CD4-positive, CD25-positive, alpha-beta regulatory T cell (primary cell): ENCODE measurements around the gene SRF. TPM values are rescaled to one million over a fixed set of nuclear protein-coding genes. Genes with fewer than 3 reads are reported as not detected.

ENCODE experiments used
- ATAC-seq, 2 donors: fragments of 150-1000 bp; cut with Tn5 transposase; one replicate each; pipeline ENCODE4 v1.10.0; 2021; ENCODE audit warnings: low read depth in 2 of 2, moderate number of reproducible peaks in 2 of 2, moderate library complexity in 1 of 2
- DNase-seq, 3 donors: peaks; one replicate each; pipeline versions ENCODE4 v3.0.0 to v3.0.0-alpha.2; 2012 to 2022; ENCODE audit warnings: mixed read lengths in 1 of 3
- H3K27ac ChIP-seq: one replicate; pipeline ENCODE4 v1.7.0; 2013; ENCODE audit warnings: mild to moderate bottlenecking, low read length; ENCODE audit not compliant: insufficient read depth, poor library complexity, severe bottlenecking
- H3K27me3 ChIP-seq: one replicate; pipeline ENCODE4 v1.7.0; 2013; ENCODE audit warnings: low read length; ENCODE audit not compliant: control insufficient read depth, insufficient read depth
- H3K36me3 ChIP-seq: one replicate; pipeline ENCODE4 v1.7.0; 2013; ENCODE audit warnings: mild to moderate bottlenecking, low read length, moderate library complexity; ENCODE audit not compliant: control insufficient read depth, insufficient read depth
- H3K4me1 ChIP-seq: 2 replicates; pipeline ENCODE4 v1.7.0; 2013; ENCODE audit warnings: mild to moderate bottlenecking, low read length; ENCODE audit not compliant: insufficient read depth, control insufficient read depth, poor library complexity, severe bottlenecking
- H3K4me3 ChIP-seq: one replicate; pipeline ENCODE4 v1.7.0; 2013; ENCODE audit warnings: low read depth, mild to moderate bottlenecking, low read length, moderate library complexity
- H3K9me3 ChIP-seq, 2 experiments: 1 replicate in 1 of 2; 2 replicates in 1 of 2; pipeline ENCODE4 v1.7.0; 2013; ENCODE audit warnings: low read length in 2 of 2, mild to moderate bottlenecking in 1 of 2, moderate library complexity in 1 of 2; ENCODE audit not compliant: control insufficient read depth in 2 of 2
- H3K27ac Mint-ChIP-seq, 3 donors: one replicate each; pipeline ENCODE4 v1.8.0; 2020 to 2022; ENCODE audit warnings: mild to moderate bottlenecking in 3 of 3, mixed read lengths in 3 of 3, moderate library complexity in 2 of 3
- H3K27me3 Mint-ChIP-seq: one replicate; pipeline ENCODE4 v1.8.0; 2022; ENCODE audit warnings: mild to moderate bottlenecking, mixed read lengths
- H3K36me3 Mint-ChIP-seq: one replicate; pipeline ENCODE4 v1.8.0; 2020; ENCODE audit warnings: mixed read lengths
- H3K4me1 Mint-ChIP-seq, 4 donors: one replicate each; pipeline ENCODE4 v1.8.0; 2020 to 2022; ENCODE audit warnings: mixed read lengths in 4 of 4, mild to moderate bottlenecking in 1 of 4
- H3K4me3 Mint-ChIP-seq, 4 donors: one replicate each; pipeline ENCODE4 v1.8.0; 2020 to 2022; ENCODE audit warnings: mild to moderate bottlenecking in 4 of 4, mixed read lengths in 4 of 4, moderate library complexity in 3 of 4
- H3K9me3 Mint-ChIP-seq, 7 donors: one replicate each; pipeline ENCODE4 v1.8.0; 2020 to 2022; ENCODE audit warnings: mixed read lengths in 7 of 7, mild to moderate bottlenecking in 3 of 7, moderate library complexity in 2 of 7
- polyA plus RNA-seq, 4 donors: library from polyadenylated mRNA; unstranded; fragments of 300-500 nt; fragmentation: Illumina TruSeq; gene quantifications; one replicate each; pipeline ENCODE4 v1.2.3, GENCODE V29; 2021
- total RNA-seq: library from RNA; stranded (reverse); gene quantifications from one replicate; pipeline ENCODE4 v1.2.3, GENCODE V29; 2022

The SRF gene
- total and polyA plus RNA-seq, 5 donors from 2014 or later, result 3.3 to 24.0 (median 5.0) TPM

GRCh38 chr6:43174263-43175112 lies 3.4 kb downstream of the SRF start:
- peaks cover 9 to 53% (median 35%) of the 10 kb centered on the region in 4 donors for H3K4me1 Mint-ChIP-seq
- peak overlapping the region; percentile 91 for H3K27ac ChIP-seq
- peaks cover 0 to 1% (median 0%) of the 10 kb centered on the region in 7 donors for H3K9me3 Mint-ChIP-seq

GRCh38 chr6:43175676-43176422 lies 4.8 kb downstream of the SRF start:
- Histone ChIP-seq H3K27ac (peak overlapping the region; percentile 91), H3K36me3 (peaks cover 34% of the 10 kb centered on the region), H3K9me3 (no peaks in the 10 kb centered on the region), H3K4me3 (no peak overlapping the region), H3K27me3 (no peaks in the 10 kb centered on the region), H3K4me1 (peaks cover 44% of the 10 kb centered on the region)
- peaks cover 7 to 43% (median 31%) of the 10 kb centered on the region in 4 donors for H3K4me1 Mint-ChIP-seq
- peak overlapping the region in 2 of 3 donors; percentile 94 to 96 for H3K27ac Mint-ChIP-seq
- peaks cover 12% of the 10 kb centered on the region for H3K36me3 Mint-ChIP-seq
- DNase-seq, result no peak
- H3K27me3 Mint-ChIP-seq, result peaks cover 3% of the 10 kb centered on the region
- peak overlapping the region in 2 of 4 donors; percentile 43 to 96 for H3K4me3 Mint-ChIP-seq
- no peak for ATAC-seq
- peaks cover 0 to 1% (median 0%) of the 10 kb centered on the region in 7 donors for H3K9me3 Mint-ChIP-seq

More at GRCh38 chr6:43174263-43175112, 3.4 kb downstream of the SRF start:
- Histone ChIP-seq H3K4me3 (peak overlapping the region; percentile 88), H3K27me3 (no peaks in the 10 kb centered on the region), H3K4me1 (peaks cover 52% of the 10 kb centered on the region), H3K9me3 (no peaks in the 10 kb centered on the region), H3K36me3 (peaks cover 34% of the 10 kb centered on the region)
- peak; percentile 88 to 99 (median 95) for DNase-seq
- peak overlapping the region; percentile 91 to 97 (median 96) for H3K27ac Mint-ChIP-seq
- H3K4me3 Mint-ChIP-seq, result peak overlapping the region; percentile 96 to 98 (median 97)
- H3K36me3 Mint-ChIP-seq, result peaks cover 14% of the 10 kb centered on the region
- ATAC-seq, result peak; percentile 73 to 76
- H3K27me3 Mint-ChIP-seq, result peaks cover 5% of the 10 kb centered on the region

GRCh38 chr6:43176423-43176786 lies 5.3 kb downstream of the SRF start:
- Histone ChIP-seq H3K27ac (no peak overlapping the region), H3K27me3 (no peaks in the 10 kb centered on the region), H3K36me3 (peaks cover 34% of the 10 kb centered on the region), H3K4me1 (peaks cover 44% of the 10 kb centered on the region), H3K9me3 (no peaks in the 10 kb centered on the region), H3K4me3 (no peak overlapping the region)
- DNase-seq (no peak), ATAC-seq (no peak)
- H3K9me3 Mint-ChIP-seq, result peaks cover 0 to 1% (median 0%) of the 10 kb centered on the region in 7 donors
- H3K27ac Mint-ChIP-seq, result peak overlapping the region in 1 of 3 donors; percentile 94
- H3K4me1 Mint-ChIP-seq, result peaks cover 5 to 46% (median 32%) of the 10 kb centered on the region in 4 donors
- H3K4me3 Mint-ChIP-seq, result peak overlapping the region in 1 of 4 donors; percentile 96
- H3K27me3 Mint-ChIP-seq, result no peaks in the 10 kb centered on the region
- peaks cover 10% of the 10 kb centered on the region for H3K36me3 Mint-ChIP-seq

DNA sequence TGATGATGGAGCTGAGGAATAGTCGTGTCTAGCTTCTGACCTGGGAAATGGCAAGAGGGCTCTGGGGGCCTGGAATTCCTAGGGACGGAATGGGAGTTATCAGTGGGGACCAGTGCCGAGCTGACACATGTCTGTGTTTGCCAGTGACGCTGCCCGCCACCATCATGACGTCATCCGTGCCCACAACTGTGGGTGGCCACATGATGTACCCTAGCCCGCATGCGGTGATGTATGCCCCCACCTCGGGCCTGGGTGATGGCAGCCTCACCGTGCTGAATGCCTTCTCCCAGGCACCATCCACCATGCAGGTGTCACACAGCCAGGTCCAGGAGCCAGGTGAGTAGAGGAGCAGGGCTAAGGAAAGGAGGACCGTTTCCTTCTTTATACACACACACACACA lies 7.1 kb downstream of the SRF start:
- Mint-ChIP-seq H3K27me3 (no peaks in the 10 kb centered on the region), H3K36me3 (peaks cover 10% of the 10 kb centered on the region), H3K4me3 (peak overlapping the region in 1 of 4 donors; percentile 52), H3K9me3 (peaks cover 0 to 1% (median 0%) of the 10 kb centered on the region in 7 donors), H3K4me1 (peaks cover 5 to 51% (median 33%) of the 10 kb centered on the region in 4 donors), H3K27ac (no peak overlapping the region)
- Histone ChIP-seq H3K4me3 (no peak overlapping the region), H3K27ac (no peak overlapping the region), H3K36me3 (peaks cover 34% of the 10 kb centered on the region), H3K27me3 (no peaks in the 10 kb centered on the region), H3K9me3 (no peaks in the 10 kb centered on the region), H3K4me1 (peaks cover 50% of the 10 kb centered on the region)
- no peak for DNase-seq
- no peak for ATAC-seq

GRCh38 chr6:43178951-43179830 lies 8.1 kb downstream of the SRF start:
- H3K36me3 Mint-ChIP-seq, result peaks cover 10% of the 10 kb centered on the region
- Histone ChIP-seq H3K9me3 (no peaks in the 10 kb centered on the region), H3K27me3 (no peaks in the 10 kb centered on the region), H3K4me1 (peaks cover 50% of the 10 kb centered on the region), H3K36me3 (peaks cover 34% of the 10 kb centered on the region), H3K27ac (no peak overlapping the region), H3K4me3 (no peak overlapping the region)
- H3K4me1 Mint-ChIP-seq, result peaks cover 5 to 52% (median 32%) of the 10 kb centered on the region in 4 donors
- peak overlapping the region in 1 of 4 donors; percentile 52 for H3K4me3 Mint-ChIP-seq
- peaks cover 0 to 1% (median 0%) of the 10 kb centered on the region in 7 donors for H3K9me3 Mint-ChIP-seq
- H3K27ac Mint-ChIP-seq, result no peak overlapping the region
- DNase-seq (no peak), ATAC-seq (no peak)
- no peaks in the 10 kb centered on the region for H3K27me3 Mint-ChIP-seq

GRCh38 chr6:43180058-43180457 lies 9.0 kb downstream of the SRF start:
- no peak overlapping the region for H3K27ac Mint-ChIP-seq
- peaks cover 10% of the 10 kb centered on the region for H3K36me3 Mint-ChIP-seq
- Histone ChIP-seq H3K4me1 (peaks cover 50% of the 10 kb centered on the region), H3K36me3 (peaks cover 37% of the 10 kb centered on the region), H3K27ac (peak overlapping the region; percentile 73), H3K9me3 (no peaks in the 10 kb centered on the region), H3K4me3 (no peak overlapping the region), H3K27me3 (no peaks in the 10 kb centered on the region)
- peak overlapping the region in 1 of 4 donors; percentile 38 for H3K4me3 Mint-ChIP-seq
- H3K27me3 Mint-ChIP-seq, result no peaks in the 10 kb centered on the region
- ATAC-seq (no peak), DNase-seq (no peak)
- peaks cover 0 to 3% (median 0%) of the 10 kb centered on the region in 7 donors for H3K9me3 Mint-ChIP-seq
- H3K4me1 Mint-ChIP-seq, result peaks cover 7 to 53% (median 30%) of the 10 kb centered on the region in 4 donors

DNA sequence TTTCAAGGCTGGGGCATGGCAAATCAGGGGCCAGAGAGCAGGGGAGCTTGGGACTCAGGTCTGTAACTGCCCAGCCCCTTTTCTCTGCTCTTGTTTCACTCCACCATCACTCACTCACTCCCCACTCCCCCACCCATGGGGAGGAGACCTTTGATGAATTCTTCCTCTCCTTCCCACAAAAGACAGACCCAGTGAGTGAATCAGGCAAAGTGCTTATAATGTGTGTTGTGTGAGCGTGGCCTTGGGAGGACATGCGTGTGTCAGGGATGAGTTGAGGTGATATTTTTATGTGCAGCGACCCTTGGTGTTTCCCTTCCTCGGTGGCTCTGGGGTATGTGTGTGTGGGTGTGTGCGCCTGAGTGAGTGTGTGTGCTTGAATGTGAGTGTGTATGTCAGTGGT lies 9.9 kb downstream of the SRF start:
- no peak for DNase-seq
- H3K4me3 Mint-ChIP-seq, result peak overlapping the region; percentile 90 to 97 (median 92)
- ATAC-seq, result no peak
- peaks cover 10% of the 10 kb centered on the region for H3K36me3 Mint-ChIP-seq
- Histone ChIP-seq H3K27ac (peak overlapping the region; percentile 73), H3K36me3 (peaks cover 31% of the 10 kb centered on the region), H3K27me3 (no peaks in the 10 kb centered on the region), H3K4me1 (peaks cover 50% of the 10 kb centered on the region), H3K4me3 (no peak overlapping the region), H3K9me3 (no peaks in the 10 kb centered on the region)
- H3K4me1 Mint-ChIP-seq, result peaks cover 11 to 53% (median 33%) of the 10 kb centered on the region in 4 donors
- no peaks in the 10 kb centered on the region for H3K27me3 Mint-ChIP-seq
- H3K27ac Mint-ChIP-seq, result peak overlapping the region; percentile 52 to 99 (median 89)
- H3K9me3 Mint-ChIP-seq, result peaks cover 0 to 3% (median 0%) of the 10 kb centered on the region in 7 donors
